ENCODE results near the gene TUBB2B. TPM values are rescaled to one million over a fixed set of nuclear protein-coding genes. Genes with fewer than 3 reads are reported as not detected.
"Not testable (repeated sequence)": the region's sequence is repeated elsewhere in the genome, so short reads cannot be mapped to it uniquely, and the experiment has no call there.

The TUBB2B gene
- total and polyA plus RNA-seq, 9 donors, result 0.67 to 3.6 (median 1.1) TPM

- H3K27me3 ChIP-seq, result no peaks in the 10 kb centered on the region
- no peak for DNase-seq
- H3K27ac ChIP-seq, result no peak overlapping the region
- no peaks in the 10 kb centered on the region for H3K9me3 ChIP-seq
- 33 to 38% (median 36%) methylated on average over 7 of the region's 7 CpGs for WGBS, 3 donors
- intact Hi-C loops (cut with DNase I), result no loop called here
- no peaks in the 10 kb centered on the region for H3K4me1 ChIP-seq (ENCODE audit: insufficient read depth)
- no peak overlapping the region for H3K4me3 ChIP-seq
- TF ChIP-seq, protein P1, sequence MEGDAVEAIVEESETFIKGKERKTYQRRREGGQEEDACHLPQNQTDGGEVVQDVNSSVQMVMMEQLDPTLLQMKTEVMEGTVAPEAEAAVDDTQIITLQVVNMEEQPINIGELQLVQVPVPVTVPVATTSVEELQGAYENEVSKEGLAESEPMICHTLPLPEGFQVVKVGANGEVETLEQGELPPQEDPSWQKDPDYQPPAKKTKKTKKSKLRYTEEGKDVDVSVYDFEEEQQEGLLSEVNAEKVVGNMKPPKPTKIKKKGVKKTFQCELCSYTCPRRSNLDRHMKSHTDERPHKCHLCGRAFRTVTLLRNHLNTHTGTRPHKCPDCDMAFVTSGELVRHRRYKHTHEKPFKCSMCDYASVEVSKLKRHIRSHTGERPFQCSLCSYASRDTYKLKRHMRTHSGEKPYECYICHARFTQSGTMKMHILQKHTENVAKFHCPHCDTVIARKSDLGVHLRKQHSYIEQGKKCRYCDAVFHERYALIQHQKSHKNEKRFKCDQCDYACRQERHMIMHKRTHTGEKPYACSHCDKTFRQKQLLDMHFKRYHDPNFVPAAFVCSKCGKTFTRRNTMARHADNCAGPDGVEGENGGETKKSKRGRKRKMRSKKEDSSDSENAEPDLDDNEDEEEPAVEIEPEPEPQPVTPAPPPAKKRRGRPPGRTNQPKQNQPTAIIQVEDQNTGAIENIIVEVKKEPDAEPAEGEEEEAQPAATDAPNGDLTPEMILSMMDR (IDR thresholded peaks at IDR 0.05), result no peak
- TF ChIP-seq POLR2A (IDR thresholded peaks at IDR 0.05) (no peak), EP300 (IDR thresholded peaks at IDR 0.05) (no peak)
- no peaks in the 10 kb centered on the region for H3K36me3 ChIP-seq
Observed at GRCh38 chr6:3202999-3203696, 24.3 kb downstream of the TUBB2B start.

- H3K9me3 ChIP-seq, result no peaks in the 10 kb centered on the region
- H3K36me3 ChIP-seq, result no peaks in the 10 kb centered on the region
- WGBS, 3 donors, result 87 to 94% (median 93%) methylated on average over 2 of the region's 2 CpGs
- no peak for DNase-seq
- H3K27me3 ChIP-seq, result no peaks in the 10 kb centered on the region
- H3K4me1 ChIP-seq (ENCODE audit: insufficient read depth), result no peaks in the 10 kb centered on the region
- H3K4me3 ChIP-seq, result no peak overlapping the region
- H3K27ac ChIP-seq, result no peak overlapping the region
- TF ChIP-seq EP300 (IDR thresholded peaks at IDR 0.05) (no peak), POLR2A (IDR thresholded peaks at IDR 0.05) (no peak)
- TF ChIP-seq, protein P1 (IDR thresholded peaks at IDR 0.05), result no peak
- intact Hi-C loops (cut with DNase I), result no loop called here
Observed at GRCh38 chr6:3201388-3201787, 26.1 kb downstream of the TUBB2B start.

DNA sequence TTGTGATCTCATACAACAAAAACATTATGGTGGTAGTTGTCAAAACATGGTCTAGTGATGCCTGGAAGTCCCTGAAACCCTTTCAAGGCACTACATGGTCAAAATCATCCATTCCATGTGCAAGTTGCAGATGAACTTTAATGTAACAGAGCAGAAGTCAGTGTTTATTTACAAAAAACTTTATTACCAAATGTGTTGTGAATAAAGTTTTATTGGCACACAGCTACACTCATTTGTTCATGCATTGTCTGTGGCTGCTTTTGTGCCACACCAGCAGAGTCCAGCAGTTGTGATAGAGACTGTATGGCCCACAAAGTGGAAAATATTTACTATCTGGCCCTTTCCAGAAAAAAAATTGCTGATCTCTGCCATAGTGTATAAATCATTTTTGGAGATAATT, 26.8 kb downstream of the TUBB2B start:
- H3K4me3 ChIP-seq, result no peak overlapping the region
- no peaks in the 10 kb centered on the region for H3K9me3 ChIP-seq
- no peaks in the 10 kb centered on the region for H3K27me3 ChIP-seq
- intact Hi-C loops (cut with DNase I), result no loop called here
- no peak for DNase-seq
- no peaks in the 10 kb centered on the region for H3K36me3 ChIP-seq
- TF ChIP-seq EP300 (IDR thresholded peaks at IDR 0.05) (no peak), POLR2A (IDR thresholded peaks at IDR 0.05) (no peak)
- TF ChIP-seq, protein P1 (IDR thresholded peaks at IDR 0.05), result no peak
- no peak overlapping the region for H3K27ac ChIP-seq
- H3K4me1 ChIP-seq (ENCODE audit: insufficient read depth), result no peaks in the 10 kb centered on the region

GRCh38 chr6:3199382-3199781, 28.1 kb downstream of the TUBB2B start:
- no peak for DNase-seq
- intact Hi-C loops (cut with DNase I), result no loop called here
- no peaks in the 10 kb centered on the region for H3K9me3 ChIP-seq
- no peaks in the 10 kb centered on the region for H3K4me1 ChIP-seq (ENCODE audit: insufficient read depth)
- no peaks in the 10 kb centered on the region for H3K36me3 ChIP-seq
- H3K27me3 ChIP-seq, result no peaks in the 10 kb centered on the region
- H3K4me3 ChIP-seq, result no peak overlapping the region
- WGBS, 3 donors, result 81 to 87% (median 86%) methylated on average over 5 of the region's 5 CpGs
- H3K27ac ChIP-seq, result no peak overlapping the region
- TF ChIP-seq EP300 (IDR thresholded peaks at IDR 0.05) (no peak), POLR2A (IDR thresholded peaks at IDR 0.05) (no peak)
- TF ChIP-seq, protein P1 (IDR thresholded peaks at IDR 0.05), result no peak

GRCh38 chr6:3197734-3198133, 29.7 kb downstream of the TUBB2B start:
- 74 to 87% (median 85%) methylated on average over 4 of the region's 5 CpGs for WGBS, 3 donors
- H3K4me1 ChIP-seq (ENCODE audit: insufficient read depth); DNase-seq; H3K36me3 ChIP-seq; H3K4me3 ChIP-seq; H3K9me3 ChIP-seq; intact Hi-C loops (cut with DNase I); H3K27me3 ChIP-seq; H3K27ac ChIP-seq: not testable (repeated sequence)
